ENCODE results near the gene IQSEC1. TPM values are rescaled to one million over a fixed set of nuclear protein-coding genes. Genes with fewer than 3 reads are reported as not detected.

Gene IQSEC1
- total RNA-seq, 1 donor, result 22.1 TPM

- peaks cover 17% of the 10 kb centered on the region for H3K36me3 ChIP-seq (ENCODE audit: insufficient read depth, low read length)
- H3K4me1 ChIP-seq (ENCODE audit: insufficient read depth, low read length), result peaks cover 15% of the 10 kb centered on the region
- H4K20me1 ChIP-seq (ENCODE audit: insufficient read depth, low read length), result peaks cover 64% of the 10 kb centered on the region
- no peak for DNase-seq (ENCODE audit: insufficient read length, low spot score, missing footprints)
- no peak overlapping the region for H3K4me2 ChIP-seq (ENCODE audit: insufficient read depth, low read length)
- H2AFZ ChIP-seq (ENCODE audit: low read length), result no peak overlapping the region
- TF ChIP-seq CTCF (IDR thresholded peaks at IDR 0.05; ENCODE audit: extremely low read depth, low read depth, low read length), result no peak
- peaks cover 31% of the 10 kb centered on the region for H3K79me2 ChIP-seq (ENCODE audit: insufficient read depth, low read length)
- H3K4me3 ChIP-seq (ENCODE audit: insufficient read depth, low read length), result no peak overlapping the region
- H3K27ac ChIP-seq (ENCODE audit: low read depth, low read length), result no peak overlapping the region
- H3K9me3 ChIP-seq (ENCODE audit: low read depth, low read length), result no peaks in the 10 kb centered on the region
- no peaks in the 10 kb centered on the region for H3K27me3 ChIP-seq (ENCODE audit: insufficient read depth, low read length)
These were observed 140.9 kb downstream of the IQSEC1 start for GRCh38 chr3:12932347-12932746.

GRCh38 chr3:12931273-12931905 lies 141.8 kb downstream of the IQSEC1 start:
- Histone ChIP-seq H4K20me1 (ENCODE audit: insufficient read depth, low read length) (peaks cover 62% of the 10 kb centered on the region), H3K4me3 (ENCODE audit: insufficient read depth, low read length) (no peak overlapping the region), H3K9me3 (ENCODE audit: low read depth, low read length) (no peaks in the 10 kb centered on the region), H3K79me2 (ENCODE audit: insufficient read depth, low read length) (peaks cover 31% of the 10 kb centered on the region), H3K27ac (ENCODE audit: low read depth, low read length) (no peak overlapping the region), H3K27me3 (ENCODE audit: insufficient read depth, low read length) (no peaks in the 10 kb centered on the region), H3K4me2 (ENCODE audit: insufficient read depth, low read length) (no peak overlapping the region), H3K4me1 (ENCODE audit: insufficient read depth, low read length) (peaks cover 15% of the 10 kb centered on the region), H2AFZ (ENCODE audit: low read length) (no peak overlapping the region), H3K36me3 (ENCODE audit: insufficient read depth, low read length) (peaks cover 14% of the 10 kb centered on the region)
- no peak for DNase-seq (ENCODE audit: insufficient read length, low spot score, missing footprints)
- no peak for TF ChIP-seq CTCF (IDR thresholded peaks at IDR 0.05; ENCODE audit: extremely low read depth, low read depth, low read length)

DNA sequence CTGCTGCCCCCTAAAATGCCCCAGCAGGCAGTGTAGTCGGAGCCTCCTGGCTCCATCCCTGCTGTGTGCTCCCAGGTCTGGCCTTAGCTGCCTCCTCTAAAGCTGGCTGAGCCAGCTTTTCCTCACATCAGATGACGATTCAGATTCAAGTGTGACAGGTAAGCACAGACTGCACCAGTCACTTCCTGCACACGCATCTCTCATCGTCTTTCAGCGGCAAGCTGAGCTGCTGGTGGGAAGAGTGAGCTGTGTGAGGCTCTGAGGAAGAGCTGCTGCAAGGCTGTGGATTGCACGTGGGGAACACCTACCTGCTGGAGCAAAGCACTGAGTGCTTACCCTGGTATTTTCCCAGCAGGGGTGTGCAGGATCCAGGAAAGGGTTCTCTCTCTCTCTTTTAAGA lies 143.4 kb downstream of the IQSEC1 start:
- Histone ChIP-seq H3K9me3 (ENCODE audit: low read depth, low read length) (no peaks in the 10 kb centered on the region), H3K4me2 (ENCODE audit: insufficient read depth, low read length) (no peak overlapping the region), H3K27me3 (ENCODE audit: insufficient read depth, low read length) (no peaks in the 10 kb centered on the region), H3K27ac (ENCODE audit: low read depth, low read length) (no peak overlapping the region), H3K36me3 (ENCODE audit: insufficient read depth, low read length) (peaks cover 10% of the 10 kb centered on the region), H3K4me1 (ENCODE audit: insufficient read depth, low read length) (peaks cover 11% of the 10 kb centered on the region), H2AFZ (ENCODE audit: low read length) (no peak overlapping the region), H3K79me2 (ENCODE audit: insufficient read depth, low read length) (peaks cover 25% of the 10 kb centered on the region), H4K20me1 (ENCODE audit: insufficient read depth, low read length) (peaks cover 55% of the 10 kb centered on the region), H3K4me3 (ENCODE audit: insufficient read depth, low read length) (no peak overlapping the region)
- TF ChIP-seq CTCF (IDR thresholded peaks at IDR 0.05; ENCODE audit: extremely low read depth, low read depth, low read length), result no peak
- DNase-seq (ENCODE audit: insufficient read length, low spot score, missing footprints), result no peak

DNA sequence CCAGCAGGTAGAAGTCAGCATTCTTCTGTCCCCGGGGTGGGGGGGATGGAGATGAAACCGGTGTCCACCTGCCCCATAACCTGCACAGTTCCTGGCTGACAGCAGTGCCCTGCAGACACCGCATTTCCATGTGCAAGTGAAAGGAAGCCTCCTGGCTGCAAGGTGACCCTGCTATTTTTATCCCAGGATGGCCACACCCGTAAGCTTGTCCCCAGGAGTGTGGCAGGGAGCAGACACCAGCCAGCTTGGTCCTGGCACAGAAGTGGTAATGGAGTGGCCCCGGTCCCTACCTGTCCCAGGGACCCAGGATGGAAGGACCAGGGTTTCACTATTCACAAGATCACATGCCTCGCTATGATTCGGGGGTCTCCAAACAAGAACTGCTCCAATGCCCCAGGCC lies 146.6 kb downstream of the IQSEC1 start:
- no peaks in the 10 kb centered on the region for H3K79me2 ChIP-seq (ENCODE audit: insufficient read depth, low read length)
- H3K9me3 ChIP-seq (ENCODE audit: low read depth, low read length), result no peaks in the 10 kb centered on the region
- H3K4me3 ChIP-seq (ENCODE audit: insufficient read depth, low read length), result no peak overlapping the region
- H2AFZ ChIP-seq (ENCODE audit: low read length), result no peak overlapping the region
- H3K36me3 ChIP-seq (ENCODE audit: insufficient read depth, low read length), result peaks cover 8% of the 10 kb centered on the region
- H3K27me3 ChIP-seq (ENCODE audit: insufficient read depth, low read length), result no peaks in the 10 kb centered on the region
- DNase-seq (ENCODE audit: insufficient read length, low spot score, missing footprints), result no peak
- H3K27ac ChIP-seq (ENCODE audit: low read depth, low read length), result no peak overlapping the region
- H3K4me1 ChIP-seq (ENCODE audit: insufficient read depth, low read length), result no peaks in the 10 kb centered on the region
- H4K20me1 ChIP-seq (ENCODE audit: insufficient read depth, low read length), result peaks cover 44% of the 10 kb centered on the region
- no peak overlapping the region for H3K4me2 ChIP-seq (ENCODE audit: insufficient read depth, low read length)
- TF ChIP-seq CTCF (IDR thresholded peaks at IDR 0.05; ENCODE audit: extremely low read depth, low read depth, low read length), result no peak
